GM03348 (cell line): ENCODE results near the gene PGD.

ENCODE experiments used
- DNase-seq: peaks from one replicate; pipeline ENCODE4 v3.0.0; 2012; ENCODE audit warnings: low spot score

Gene PGD

GRCh38 chr1:10398734-10399443 lies at the start of gene PGD:
PGD (plus strand) TSS chr1:10399064; CDS start chr1:10399118, 54 bp downstream.
- peak; percentile 100 for DNase-seq

- DNase-seq, result no peak
These were observed 45.6 kb upstream of the PGD start for GRCh38 chr1:10353282-10353681.

- DNase-seq, result no peak
These were observed 45.2 kb upstream of the PGD start for GRCh38 chr1:10353693-10354092.

- DNase-seq, result no peak
These were observed 38.8 kb upstream of the PGD start for GRCh38 chr1:10360045-10360444.

- no peak for DNase-seq
These were observed 37.3 kb upstream of the PGD start for GRCh38 chr1:10361515-10361914.

GRCh38 chr1:10368194-10368593 lies 30.7 kb upstream of the PGD start:
- no peak for DNase-seq

GRCh38 chr1:10374442-10374860 lies 24.4 kb upstream of the PGD start:
- DNase-seq, result peak; percentile 22

GRCh38 chr1:10377365-10378029 lies 21.4 kb upstream of the PGD start:
- DNase-seq, result peak; percentile 83

- DNase-seq, result no peak
These were observed 20.6 kb upstream of the PGD start for GRCh38 chr1:10378081-10378841.

- no peak for DNase-seq
These were observed 19.7 kb upstream of the PGD start for GRCh38 chr1:10379101-10379620.

- no peak for DNase-seq
These were observed 19.2 kb upstream of the PGD start for GRCh38 chr1:10379676-10380075.

- DNase-seq, result peak; percentile 77
These were observed 18.1 kb upstream of the PGD start for GRCh38 chr1:10380594-10381275.

GRCh38 chr1:10383630-10384029 lies 15.2 kb upstream of the PGD start:
- DNase-seq, result no peak

- no peak for DNase-seq
These were observed 14.6 kb upstream of the PGD start for GRCh38 chr1:10384219-10384618.

- DNase-seq, result no peak
These were observed 11.8 kb upstream of the PGD start for GRCh38 chr1:10386761-10387676.

GRCh38 chr1:10387677-10388386 lies 11.0 kb upstream of the PGD start:
- DNase-seq, result peak; percentile 73

- no peak for DNase-seq
These were observed 10.5 kb upstream of the PGD start for GRCh38 chr1:10388387-10388715.

- no peak for DNase-seq
These were observed 9.4 kb upstream of the PGD start for GRCh38 chr1:10389271-10389973.

- DNase-seq, result no peak
These were observed 2.0 kb upstream of the PGD start for GRCh38 chr1:10396870-10397269.

- DNase-seq, result no peak
These were observed 558 bp upstream of the PGD start for GRCh38 chr1:10398278-10398733.
